ENCODE measurements around the gene MAP3K5. TPM values are rescaled to one million over a fixed set of nuclear protein-coding genes. Genes with fewer than 3 reads are reported as not detected.

Gene MAP3K5
- total and polyA plus RNA-seq, 2 of the 8 experiments (the other 6 are each of a cell fraction or from before 2014, with no cell fraction given), result 0.63 to 2.6 TPM

DNA sequence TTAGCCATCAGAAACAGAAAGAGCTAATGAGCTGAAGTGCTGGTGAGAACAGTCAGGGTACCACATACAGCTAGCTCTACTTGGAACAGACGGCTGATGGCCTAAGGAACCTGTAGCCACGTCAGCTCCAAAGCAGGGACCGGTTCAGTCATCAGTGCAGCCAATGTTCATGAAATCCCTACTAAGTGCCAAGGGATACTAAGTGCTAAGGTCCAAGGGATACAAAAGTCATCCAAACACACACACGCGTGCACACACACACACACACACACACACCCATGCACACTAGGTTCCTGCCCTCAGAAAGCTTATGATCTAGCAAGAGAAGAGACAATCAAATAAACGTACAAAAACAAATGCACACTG, 53.6 kb downstream of the MAP3K5 start (continued):
- TF ChIP-seq, protein P1, sequence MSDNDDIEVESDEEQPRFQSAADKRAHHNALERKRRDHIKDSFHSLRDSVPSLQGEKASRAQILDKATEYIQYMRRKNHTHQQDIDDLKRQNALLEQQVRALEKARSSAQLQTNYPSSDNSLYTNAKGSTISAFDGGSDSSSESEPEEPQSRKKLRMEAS (IDR thresholded peaks at IDR 0.05), result no peak
- TF ChIP-seq NANOG (IDR thresholded peaks at IDR 0.05; ENCODE audit: insufficient read depth, low read depth, low read length, poor library complexity, severe bottlenecking) (no peak), CBX8 (IDR thresholded peaks at IDR 0.05; ENCODE audit: borderline replicate concordance, low read depth, low read length) (no peak), SP4 (IDR thresholded peaks at IDR 0.05; ENCODE audit: low read length) (no peak), CBX5 (IDR thresholded peaks at IDR 0.05; ENCODE audit: low read depth, low read length) (no peak), EGR1 (IDR thresholded peaks at IDR 0.05; ENCODE audit: borderline replicate concordance, low read depth, low read length) (no peak)

Measured in H1 (cell line).